Activated CD4-positive, alpha-beta T cell treated with anti-CD3 and anti-CD28 coated beads, Interleukin-2, amount 50 U/mL, for 16 hours (primary cell): Measurements from ENCODE around the gene NCK2.

ENCODE experiments used
- DNase-seq: peaks from one replicate; pipeline ENCODE4 v3.0.0-alpha.2; 2020

The NCK2 gene

GRCh38 chr2:105854972-105855371 lies 110.3 kb downstream of the NCK2 start:
- DNase-seq: no peak

- DNase-seq: no peak
These were observed 111.9 kb downstream of the NCK2 start for GRCh38 chr2:105856581-105856980.

- DNase-seq: peak; percentile 66
These were observed 112.5 kb downstream of the NCK2 start for GRCh38 chr2:105857076-105857740.

- DNase-seq: peak; percentile 57
These were observed 114.4 kb downstream of the NCK2 start for GRCh38 chr2:105858868-105859693.

- no peak for DNase-seq
These were observed 114.9 kb downstream of the NCK2 start for GRCh38 chr2:105859694-105859951.

GRCh38 chr2:105860567-105860966 lies 115.9 kb downstream of the NCK2 start:
- no peak for DNase-seq

- no peak for DNase-seq
These were observed 116.5 kb downstream of the NCK2 start for GRCh38 chr2:105861200-105861599.

GRCh38 chr2:105862843-105863242 lies 118.1 kb downstream of the NCK2 start:
- no peak for DNase-seq

GRCh38 chr2:105864262-105864661 lies 119.5 kb downstream of the NCK2 start:
- no peak for DNase-seq

GRCh38 chr2:105865222-105865913 lies 120.7 kb downstream of the NCK2 start:
- peak; percentile 40 for DNase-seq

- DNase-seq: no peak
These were observed 121.8 kb downstream of the NCK2 start for GRCh38 chr2:105866216-105867185.

GRCh38 chr2:105867587-105867986 lies 122.9 kb downstream of the NCK2 start:
- DNase-seq: no peak

GRCh38 chr2:105868060-105868459 lies 123.3 kb downstream of the NCK2 start:
- DNase-seq: no peak

- DNase-seq: no peak
These were observed 124.6 kb downstream of the NCK2 start for GRCh38 chr2:105869341-105869740.

- DNase-seq: no peak
These were observed 125.3 kb downstream of the NCK2 start for GRCh38 chr2:105870062-105870461.

- DNase-seq: no peak
These were observed 126.1 kb downstream of the NCK2 start for GRCh38 chr2:105870858-105871257.

GRCh38 chr2:105872142-105872728 lies 127.5 kb downstream of the NCK2 start:
- DNase-seq: peak; percentile 33

- DNase-seq: no peak
These were observed 128.1 kb downstream of the NCK2 start for GRCh38 chr2:105872830-105873229.

- DNase-seq: peak; percentile 35
These were observed 128.6 kb downstream of the NCK2 start for GRCh38 chr2:105873281-105873680.

- DNase-seq: peak; percentile 74
These were observed 129.0 kb downstream of the NCK2 start for GRCh38 chr2:105873721-105874120.

- DNase-seq: no peak
These were observed 129.8 kb downstream of the NCK2 start for GRCh38 chr2:105874466-105874865.

- no peak for DNase-seq
These were observed 130.5 kb downstream of the NCK2 start for GRCh38 chr2:105875241-105875640.
